HG03066 (cell line): ENCODE results near the gene NFATC3.

Source experiments
- ATAC-seq: cut with Tn5 transposase; IDR thresholded peaks from one replicate; pipeline ENCODE4 v1.9.1; 2021; ENCODE audit warnings: low read depth; ENCODE audit not compliant: unreplicated experiment

NFATC3 gene

GRCh38 chr16:68265078-68265920 lies 180.1 kb downstream of the NFATC3 start:
- no peak for ATAC-seq

DNA sequence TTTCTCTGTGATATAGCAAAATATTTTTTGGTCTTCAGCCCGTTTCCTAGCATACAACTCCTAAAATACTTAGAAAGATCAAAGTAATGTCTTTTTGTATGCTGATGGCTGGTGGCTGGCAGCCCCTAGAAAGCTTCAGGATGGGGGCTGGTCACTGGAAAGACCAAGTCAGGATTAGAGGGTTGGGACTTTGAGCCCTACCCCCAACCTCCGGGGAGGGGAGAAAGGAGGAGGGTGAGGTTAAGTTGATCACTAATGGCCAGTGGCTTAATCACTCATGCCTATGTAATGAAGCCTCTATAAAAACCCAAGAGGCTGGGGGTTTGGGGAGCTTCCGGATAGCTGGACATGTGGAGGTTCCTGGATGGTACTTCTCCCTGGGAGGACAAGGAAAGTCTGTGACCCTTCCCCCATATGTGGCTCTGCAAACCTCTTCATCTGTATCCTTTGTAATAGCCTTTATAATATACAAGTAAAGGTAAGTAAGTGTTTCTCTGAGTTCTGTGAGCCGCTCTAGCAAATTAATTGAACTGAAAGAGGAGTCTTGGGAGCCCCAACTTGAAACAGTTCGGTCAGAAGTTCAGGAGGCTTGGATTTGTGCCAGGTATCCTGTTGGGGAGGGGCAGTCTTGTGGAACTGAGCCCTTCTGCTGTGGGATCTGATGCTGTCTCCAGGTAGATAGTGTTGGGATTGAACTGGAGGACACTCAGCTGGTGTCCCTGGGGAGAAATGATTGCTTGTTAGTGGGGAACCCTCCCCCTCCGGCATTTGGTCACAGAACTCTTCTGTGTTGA lies 182.6 kb downstream of the NFATC3 start:
- ATAC-seq, result no peak

DNA sequence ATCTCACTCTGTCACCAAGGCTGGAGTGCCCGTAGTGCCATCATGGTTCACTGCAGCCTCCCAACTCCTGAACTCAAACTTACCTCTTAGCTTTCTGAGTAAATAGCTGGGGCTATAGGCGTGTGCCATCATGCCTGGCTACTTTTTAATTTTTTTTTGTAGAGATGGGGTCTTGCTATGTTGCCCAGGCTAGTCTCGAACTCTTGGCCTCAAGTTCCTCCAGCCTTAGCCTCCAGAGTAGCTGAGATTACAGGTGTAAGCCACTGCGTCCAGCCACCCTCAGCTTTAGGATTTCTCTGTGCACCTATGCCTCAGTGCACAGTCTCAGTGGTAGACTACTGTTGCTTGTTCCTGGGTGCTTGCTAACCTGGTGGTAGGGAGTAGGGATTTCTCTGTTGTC lies 184.6 kb downstream of the NFATC3 start:
- ATAC-seq, result no peak

- no peak for ATAC-seq
These were observed 185.2 kb downstream of the NFATC3 start for GRCh38 chr16:68270353-68270752.

GRCh38 chr16:68272507-68273209 lies 187.5 kb downstream of the NFATC3 start:
- ATAC-seq, result no peak

GRCh38 chr16:68273459-68273858 lies 188.3 kb downstream of the NFATC3 start:
- ATAC-seq, result no peak

- ATAC-seq, result no peak
These were observed 188.7 kb downstream of the NFATC3 start for GRCh38 chr16:68273896-68274295.

GRCh38 chr16:68274441-68274840 lies 189.3 kb downstream of the NFATC3 start:
- ATAC-seq, result no peak

DNA sequence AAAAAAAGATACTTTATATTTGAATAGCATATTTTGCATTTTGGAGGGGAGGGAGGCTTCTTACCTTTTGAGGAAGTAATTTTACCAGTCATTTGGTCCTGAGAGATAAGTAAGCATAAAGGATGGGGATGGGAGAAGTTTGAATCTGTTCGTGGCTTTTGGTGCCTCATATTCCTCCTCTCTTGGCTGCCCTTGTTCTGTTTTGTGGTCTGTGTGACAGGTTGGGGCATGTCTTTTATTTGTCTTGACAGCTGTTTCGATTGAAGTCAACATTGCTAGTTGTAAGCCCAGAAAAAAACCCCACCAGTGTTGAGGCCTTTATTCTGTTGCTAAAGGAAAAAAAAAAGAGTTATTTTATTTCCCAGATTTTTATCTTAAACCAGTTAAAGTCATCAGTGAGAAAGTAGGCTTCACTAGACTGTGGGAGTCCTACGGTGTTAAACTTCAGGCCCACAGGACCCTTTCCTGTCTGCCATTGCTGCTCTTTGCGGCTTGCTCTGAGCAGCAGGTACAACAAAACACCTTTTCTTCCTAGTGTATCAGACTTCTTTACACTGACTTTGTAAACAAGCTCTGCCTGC lies 190.5 kb downstream of the NFATC3 start:
- ATAC-seq, result peak; percentile 72

- no peak for ATAC-seq
These were observed 191.1 kb downstream of the NFATC3 start for GRCh38 chr16:68276223-68276622.
